ENCODE results near the gene ANO4.

Gene ANO4

DNA sequence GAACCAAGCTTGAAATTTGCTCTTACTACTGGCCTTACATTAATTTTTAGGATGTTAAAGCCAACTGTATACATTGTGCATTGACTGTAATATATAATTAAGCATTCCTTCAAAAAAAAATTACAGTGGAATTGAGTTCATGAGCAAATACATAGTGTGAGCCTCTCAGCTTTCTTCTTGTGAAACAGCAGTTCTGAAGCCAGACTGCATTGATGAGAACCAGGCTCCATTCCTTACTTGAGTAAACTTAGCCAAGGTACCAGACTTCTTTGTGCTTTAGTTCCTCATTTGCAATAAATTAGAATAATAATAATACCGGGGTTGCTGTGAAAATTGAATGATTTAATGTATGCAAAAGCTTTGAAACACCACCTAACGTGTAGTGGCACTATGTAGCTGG, 169.5 kb downstream of the ANO4 start:
- in situ Hi-C loops (cut with HindIII; ENCODE audit: low sequenced_read_pairs): no loop called here
- TF ChIP-seq, protein P1, sequence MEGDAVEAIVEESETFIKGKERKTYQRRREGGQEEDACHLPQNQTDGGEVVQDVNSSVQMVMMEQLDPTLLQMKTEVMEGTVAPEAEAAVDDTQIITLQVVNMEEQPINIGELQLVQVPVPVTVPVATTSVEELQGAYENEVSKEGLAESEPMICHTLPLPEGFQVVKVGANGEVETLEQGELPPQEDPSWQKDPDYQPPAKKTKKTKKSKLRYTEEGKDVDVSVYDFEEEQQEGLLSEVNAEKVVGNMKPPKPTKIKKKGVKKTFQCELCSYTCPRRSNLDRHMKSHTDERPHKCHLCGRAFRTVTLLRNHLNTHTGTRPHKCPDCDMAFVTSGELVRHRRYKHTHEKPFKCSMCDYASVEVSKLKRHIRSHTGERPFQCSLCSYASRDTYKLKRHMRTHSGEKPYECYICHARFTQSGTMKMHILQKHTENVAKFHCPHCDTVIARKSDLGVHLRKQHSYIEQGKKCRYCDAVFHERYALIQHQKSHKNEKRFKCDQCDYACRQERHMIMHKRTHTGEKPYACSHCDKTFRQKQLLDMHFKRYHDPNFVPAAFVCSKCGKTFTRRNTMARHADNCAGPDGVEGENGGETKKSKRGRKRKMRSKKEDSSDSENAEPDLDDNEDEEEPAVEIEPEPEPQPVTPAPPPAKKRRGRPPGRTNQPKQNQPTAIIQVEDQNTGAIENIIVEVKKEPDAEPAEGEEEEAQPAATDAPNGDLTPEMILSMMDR (IDR thresholded peaks at IDR 0.05; ENCODE audit: low read depth, low read length): no peak
- no peak for DNase-seq (ENCODE audit: low read depth, low spot score)
- H3K4me3 ChIP-seq (ENCODE audit: low read depth, low read length): no peak overlapping the region

DNA sequence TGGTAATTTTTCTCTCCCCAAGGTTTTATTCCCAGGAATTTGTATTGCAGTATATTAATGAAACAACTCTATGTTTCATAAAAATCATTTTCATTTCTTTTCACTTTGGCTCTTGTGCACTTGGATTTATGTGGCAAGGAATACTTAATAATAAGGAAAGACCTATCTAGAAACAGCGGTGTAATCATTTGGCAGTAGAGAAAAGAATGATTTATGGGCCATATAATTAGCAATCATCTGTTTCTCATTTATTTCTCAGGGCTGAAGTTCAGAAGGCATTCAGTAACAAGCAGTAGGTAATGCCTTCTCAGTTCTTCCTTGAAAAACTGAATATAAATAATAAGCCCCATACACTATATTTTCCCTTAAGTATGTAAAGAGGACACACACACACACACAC, 172.6 kb downstream of the ANO4 start:
- DNase-seq (ENCODE audit: low read depth, low spot score): no peak

DNA sequence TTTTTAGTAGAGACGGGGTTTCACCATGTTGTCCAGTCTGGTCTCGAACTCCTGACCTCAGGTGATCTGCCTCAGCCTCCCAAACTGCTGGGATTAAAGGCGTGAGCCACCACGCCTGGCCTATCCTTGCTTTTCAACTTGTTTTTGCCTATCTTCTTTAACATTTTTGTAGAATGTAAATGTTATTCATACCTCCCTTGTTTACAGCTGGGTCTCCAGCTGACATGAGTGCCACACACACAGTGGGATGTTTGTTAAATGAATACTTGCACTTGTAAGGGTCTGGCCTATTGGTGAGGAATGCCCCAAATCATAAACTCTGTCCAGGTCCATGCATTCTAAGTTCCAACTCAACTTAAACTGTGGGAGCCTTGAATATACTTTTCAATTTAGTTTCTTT, 176.3 kb downstream of the ANO4 start:
- in situ Hi-C loops (cut with HindIII; ENCODE audit: low sequenced_read_pairs): no loop called here
- no peak for DNase-seq (ENCODE audit: low read depth, low spot score)
- H3K4me3 ChIP-seq (ENCODE audit: low read depth, low read length): no peak overlapping the region
- TF ChIP-seq, protein P1 (IDR thresholded peaks at IDR 0.05; ENCODE audit: low read depth, low read length): no peak

More for the DNA sequence above, 172.6 kb downstream of the ANO4 start:
- H3K4me3 ChIP-seq (ENCODE audit: low read depth, low read length): no peak overlapping the region
- TF ChIP-seq, protein P1 (IDR thresholded peaks at IDR 0.05; ENCODE audit: low read depth, low read length): no peak
- in situ Hi-C loops (cut with HindIII; ENCODE audit: low sequenced_read_pairs): no loop called here

DNA sequence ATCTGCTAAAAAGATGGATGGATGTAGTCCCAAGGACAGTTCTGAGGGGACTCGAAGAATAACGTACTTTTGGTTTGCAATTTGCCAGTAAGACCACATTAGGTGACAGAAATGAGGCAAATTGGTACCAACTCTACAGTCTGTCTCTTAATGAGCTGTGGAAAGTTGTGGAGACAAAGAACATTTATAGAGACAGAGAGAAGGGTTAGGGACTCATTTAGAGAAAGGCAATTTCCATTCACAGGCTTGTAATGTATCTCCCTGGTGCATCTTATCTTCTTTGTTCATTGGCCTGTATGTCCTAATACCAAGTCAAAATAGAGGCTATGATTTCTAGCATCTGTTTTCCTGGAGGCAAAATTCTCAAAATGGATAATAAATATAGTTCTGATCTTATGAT, 177.5 kb downstream of the ANO4 start:
- TF ChIP-seq, protein P1 (IDR thresholded peaks at IDR 0.05; ENCODE audit: low read depth, low read length): no peak
- no peak for DNase-seq (ENCODE audit: low read depth, low spot score)
- in situ Hi-C loops (cut with HindIII; ENCODE audit: low sequenced_read_pairs): no loop called here
- no peak overlapping the region for H3K4me3 ChIP-seq (ENCODE audit: low read depth, low read length)

DNA sequence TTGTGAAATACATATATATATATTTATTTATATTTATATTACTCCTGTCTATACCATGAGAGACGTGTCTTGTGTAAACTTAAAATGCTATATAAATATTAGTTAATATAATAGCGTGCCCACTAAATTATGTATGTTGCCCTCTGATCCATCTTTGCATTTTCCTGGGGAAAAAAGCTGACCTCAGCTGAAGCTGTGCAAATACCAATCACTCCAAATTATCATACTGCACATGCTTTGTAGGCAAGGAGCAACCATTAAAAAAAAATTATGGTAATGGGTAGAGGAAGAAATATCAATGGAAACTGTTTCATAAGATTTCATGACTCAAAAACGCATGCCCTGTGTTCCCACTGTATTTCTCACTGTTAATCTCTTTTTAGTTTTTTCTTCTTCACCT, 179.8 kb downstream of the ANO4 start:
- DNase-seq (ENCODE audit: low read depth, low spot score): no peak
- in situ Hi-C loops (cut with HindIII; ENCODE audit: low sequenced_read_pairs): no loop called here
- TF ChIP-seq, protein P1 (IDR thresholded peaks at IDR 0.05; ENCODE audit: low read depth, low read length): no peak
- no peak overlapping the region for H3K4me3 ChIP-seq (ENCODE audit: low read depth, low read length)

DNA sequence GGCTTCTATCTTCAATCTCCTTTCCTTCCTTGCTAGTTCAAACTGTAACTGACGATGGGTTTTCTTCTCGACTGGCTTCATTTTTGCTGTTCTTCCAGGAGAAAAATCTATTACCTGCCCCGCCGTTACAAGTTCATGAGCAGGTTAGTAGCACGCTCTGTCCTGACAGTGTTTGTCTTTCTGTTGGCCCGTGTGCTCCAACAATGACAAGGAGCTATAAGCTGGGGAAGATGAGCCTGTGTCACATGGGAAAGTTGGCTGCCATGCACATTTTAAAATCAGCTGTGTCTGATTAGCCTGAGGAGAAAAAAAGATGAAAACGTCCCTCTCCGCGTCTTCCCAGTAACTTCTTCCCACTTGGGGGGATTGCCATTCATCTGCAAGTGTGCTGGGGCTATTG, 180.2 kb downstream of the ANO4 start:
- no peak overlapping the region for H3K4me3 ChIP-seq (ENCODE audit: low read depth, low read length)
- no peak for DNase-seq (ENCODE audit: low read depth, low spot score)
- in situ Hi-C loops (cut with HindIII; ENCODE audit: low sequenced_read_pairs): no loop called here
- TF ChIP-seq, protein P1 (IDR thresholded peaks at IDR 0.05; ENCODE audit: low read depth, low read length): no peak

DNA sequence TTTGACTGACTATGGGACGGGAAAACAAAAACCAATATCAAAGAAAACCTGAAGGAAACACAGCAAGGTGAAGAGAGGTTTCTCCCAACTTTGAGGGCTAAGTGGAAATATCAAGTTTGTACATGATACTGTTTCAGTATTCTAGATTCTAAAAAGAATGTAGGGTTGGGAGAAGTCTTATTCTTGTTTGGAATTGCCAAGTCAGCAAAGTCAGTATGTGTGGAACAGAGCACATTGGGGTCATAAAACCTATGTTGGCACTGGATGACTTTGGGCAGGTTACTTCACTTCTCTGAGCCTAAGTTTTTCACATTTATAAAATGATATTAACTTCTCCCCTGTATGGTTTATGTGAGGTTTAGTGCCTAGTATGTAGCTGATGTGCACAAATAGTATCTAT, 182.2 kb downstream of the ANO4 start:
- DNase-seq (ENCODE audit: low read depth, low spot score): no peak
- in situ Hi-C loops (cut with HindIII; ENCODE audit: low sequenced_read_pairs): no loop called here
- no peak overlapping the region for H3K4me3 ChIP-seq (ENCODE audit: low read depth, low read length)
- TF ChIP-seq, protein P1 (IDR thresholded peaks at IDR 0.05; ENCODE audit: low read depth, low read length): no peak
